ENCODE results near the gene SBF1. TPM values are rescaled to one million over a fixed set of nuclear protein-coding genes. Genes with fewer than 3 reads are reported as not detected.

Gene SBF1
- total and polyA plus RNA-seq, 2 of the 13 experiments (the other 11 are each of a cell fraction or from before 2014, with no cell fraction given) = 31.7 to 40.9 TPM

DNA sequence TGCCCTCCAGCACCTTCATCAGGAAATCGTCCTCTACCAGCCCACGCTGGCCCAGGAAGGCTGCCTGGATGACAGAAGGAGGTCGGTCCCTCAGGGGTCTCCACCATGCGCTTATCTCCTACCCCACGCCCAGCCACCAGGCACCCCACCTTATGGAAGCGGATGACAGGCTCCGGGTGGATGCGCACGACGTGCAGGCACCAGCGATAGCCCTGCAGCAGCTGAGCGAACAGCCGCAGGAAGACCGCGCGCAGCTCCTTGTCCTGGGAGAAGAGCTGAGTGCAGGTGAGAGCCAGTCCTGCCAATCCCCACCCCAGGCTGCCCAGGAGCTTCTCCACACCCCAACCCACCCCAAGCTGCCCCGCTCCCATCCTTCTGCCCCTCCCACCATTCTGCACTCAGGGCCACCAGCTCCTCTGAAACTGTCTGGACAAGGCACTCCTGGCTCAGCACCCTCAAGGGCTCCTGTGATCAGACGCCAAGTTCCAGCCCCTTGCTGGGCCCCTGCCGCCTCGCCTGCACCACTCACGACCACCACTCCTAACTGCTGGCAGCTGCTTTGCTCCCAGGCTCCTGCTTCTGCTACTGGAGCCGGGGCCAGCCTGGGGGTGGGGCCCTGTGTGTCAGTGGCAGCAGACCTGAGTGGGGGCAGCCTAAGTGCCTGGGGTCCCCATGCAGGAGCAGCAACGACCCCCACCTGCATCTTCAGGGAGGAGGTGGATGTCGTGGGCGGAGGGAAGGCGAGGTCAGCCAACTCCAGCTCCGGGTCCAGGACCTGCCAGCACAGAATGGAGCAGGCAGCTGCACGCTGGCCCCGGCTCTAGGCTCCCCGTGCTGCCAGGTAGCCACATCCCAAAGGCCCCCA, 9.5 kb downstream of the SBF1 start:
- Histone ChIP-seq H3K9ac (ENCODE audit: insufficient read depth, low read depth, low read length) (no peak overlapping the region), H4K20me1 (ENCODE audit: insufficient read depth, low read length) (peaks cover 3% of the 10 kb centered on the region; the same call in 1 of the 2 replicates), H3K36me3 (replicated peaks in 1 of 2; ENCODE audit: control insufficient read depth in 1 of 2, insufficient read depth in 2 of 2, low read length in 2 of 2) (peaks cover 31 to 59% of the 10 kb centered on the region in 2 experiments; a peak in 4 of 5 replicates), H2AFZ (ENCODE audit: low read length) (no peak overlapping the region), H3K79me2 (ENCODE audit: insufficient read depth, low read length) (peaks cover 11% of the 10 kb centered on the region), H3K9me3 (ENCODE audit: low read length) (no peaks in the 10 kb centered on the region), H3K27me3 (ENCODE audit: control insufficient read depth in 1 of 2, insufficient read depth in 2 of 2, low read length in 2 of 2) (no peaks in the 10 kb centered on the region), H3K27ac (ENCODE audit: extremely low read length, insufficient read depth, low read length) (no peak overlapping the region), H3K4me3 (replicated peaks in 1 of 3; ENCODE audit: insufficient read depth in 1 of 3, low read depth in 2 of 3, low read length in 3 of 3) (no peak overlapping the region), H3K4me2 (ENCODE audit: low read depth, low read length) (no peak overlapping the region), H3K4me1 (ENCODE audit: insufficient read depth, low read length) (0 out of 2 replicates have a peak, but pooled peaks cover 5% of the 10 kb centered on the region)
- no peak for DNase-seq (ENCODE audit: low spot score)
- intact Hi-C loops (cut with micrococcal nuclease; ENCODE audit: unreplicated experiment) (no loop called here), in situ Hi-C loops (cut with HindIII; ENCODE audit: extremely low pct_ligation_motif_present, low pct_unique_long_range_greater_than_20kb) (no loop called here)
- no TSS peak for BruUV-seq (replicated peaks)
- FAIRE-seq = no peak
- CTCF ChIA-PET (ENCODE audit: low intra/inter-chr PET ratio, low total read pairs) = no interaction called here
- ATAC-seq = no peak
- POLR2A ChIA-PET = no interaction called here
- WGBS (ENCODE audit: low lambda C conversion rate) = 98% methylated on average over 23 of the region's 30 CpGs
- TF ChIP-seq RBFOX2 (IDR thresholded peaks at IDR 0.05; ENCODE audit: low read depth, low read length) = peak; percentile 36; the same call in 1 of the 2 replicates
- TF ChIP-seq ZSCAN29 (CRISPR knock-in tag; conservative IDR thresholded peaks at IDR 0.05) = no peak

GRCh38 chr22:50464451-50464850, 10.4 kb downstream of the SBF1 start:
- Histone ChIP-seq H3K4me3 (replicated peaks in 1 of 3; ENCODE audit: insufficient read depth in 1 of 3, low read depth in 2 of 3, low read length in 3 of 3) (no peak overlapping the region), H4K20me1 (ENCODE audit: insufficient read depth, low read length) (no peaks in the 10 kb centered on the region), H3K27ac (ENCODE audit: extremely low read length, insufficient read depth, low read length) (no peak overlapping the region), H3K9ac (ENCODE audit: insufficient read depth, low read depth, low read length) (no peak overlapping the region), H3K9me3 (ENCODE audit: low read length) (no peaks in the 10 kb centered on the region), H2AFZ (ENCODE audit: low read length) (no peak overlapping the region), H3K36me3 (replicated peaks in 1 of 2; ENCODE audit: control insufficient read depth in 1 of 2, insufficient read depth in 2 of 2, low read length in 2 of 2) (peaks cover 35 to 65% of the 10 kb centered on the region in 2 experiments; a peak in 4 of 5 replicates), H3K27me3 (ENCODE audit: control insufficient read depth in 1 of 2, insufficient read depth in 2 of 2, low read length in 2 of 2) (no peaks in the 10 kb centered on the region), H3K4me1 (ENCODE audit: insufficient read depth, low read length) (no peaks in the 10 kb centered on the region), H3K79me2 (ENCODE audit: insufficient read depth, low read length) (peaks cover 4% of the 10 kb centered on the region), H3K4me2 (ENCODE audit: low read depth, low read length) (no peak overlapping the region)
- no TSS peak for BruUV-seq (replicated peaks)
- in situ Hi-C loops (cut with HindIII; ENCODE audit: extremely low pct_ligation_motif_present, low pct_unique_long_range_greater_than_20kb) = no loop called here
- no peak for ATAC-seq
- ChIA-PET CTCF (ENCODE audit: low intra/inter-chr PET ratio, low total read pairs) (no interaction called here), POLR2A (no interaction called here)
- no peak for DNase-seq (ENCODE audit: low spot score)
- WGBS (ENCODE audit: low lambda C conversion rate) = 93% methylated on average over 22 of the region's 24 CpGs
- intact Hi-C loops (cut with micrococcal nuclease; ENCODE audit: unreplicated experiment) = no loop called here
- TF ChIP-seq BRD4 (CRISPR knock-in tag; IDR thresholded peaks at IDR 0.05) (no peak), TOPORS (CRISPR knock-in tag; IDR thresholded peaks at IDR 0.05) (no peak), CEBPG (CRISPR knock-in tag; IDR thresholded peaks at IDR 0.05) (no peak), ZFAT (CRISPR knock-in tag; conservative IDR thresholded peaks at IDR 0.05) (no peak), POLR2G (IDR thresholded peaks at IDR 0.05; ENCODE audit: low read depth, low read length) (no peak), ZNF724P (CRISPR knock-in tag; IDR thresholded peaks at IDR 0.05; ENCODE audit: borderline replicate concordance) (no peak), ZNF317 (CRISPR knock-in tag; IDR thresholded peaks at IDR 0.05) (no peak), JUNB (CRISPR knock-in tag; IDR thresholded peaks at IDR 0.05; ENCODE audit: borderline replicate concordance) (no peak)
- no peak for FAIRE-seq

Measured in HepG2 (cell line).